Measurements from ENCODE around the gene MICU1.

Gene MICU1

GRCh38 chr10:72331575-72332422, 294.1 kb downstream of the MICU1 start:
- peak; percentile 40 to 96 (median 88) for DNase-seq

- no peak for DNase-seq
Measured at GRCh38 chr10:72330069-72330426, 295.8 kb downstream of the MICU1 start.

- peak in 1 of 58 donors; percentile 12 for DNase-seq
Measured at GRCh38 chr10:72329290-72330068, 296.4 kb downstream of the MICU1 start.

- no peak for DNase-seq
Measured at GRCh38 chr10:72328829-72329204, 297.1 kb downstream of the MICU1 start.

GRCh38 chr10:72328045-72328828, 297.6 kb downstream of the MICU1 start:
- peak in 48 of 58 donors; percentile 24 to 79 (median 64) for DNase-seq

GRCh38 chr10:72326665-72327603, 298.9 kb downstream of the MICU1 start:
- DNase-seq, result peak in 1 of 58 donors; percentile 14

GRCh38 chr10:72325243-72326175, 300.4 kb downstream of the MICU1 start:
- DNase-seq, result peak in 35 of 58 donors; percentile 21 to 76 (median 52)

GRCh38 chr10:72323771-72324191, 302.1 kb downstream of the MICU1 start:
- no peak for DNase-seq

- no peak for DNase-seq
Measured at GRCh38 chr10:72323108-72323749, 302.6 kb downstream of the MICU1 start.

GRCh38 chr10:72322280-72323058, 303.4 kb downstream of the MICU1 start:
- no peak for DNase-seq

GRCh38 chr10:72322030-72322279, 303.9 kb downstream of the MICU1 start:
- no peak for DNase-seq

GRCh38 chr10:72321248-72322029, 304.4 kb downstream of the MICU1 start:
- no peak for DNase-seq

- peak in 11 of 58 donors; percentile 15 to 63 (median 26) for DNase-seq
Measured at GRCh38 chr10:72320676-72321247, 305.1 kb downstream of the MICU1 start.

GRCh38 chr10:72319416-72320254, 306.2 kb downstream of the MICU1 start:
- peak in 52 of 58 donors; percentile 35 to 90 (median 71) for DNase-seq

- DNase-seq, result no peak
Measured at GRCh38 chr10:72318418-72319262, 307.2 kb downstream of the MICU1 start.
